Measurements from ENCODE around the gene ZNF71. TPM values are rescaled to one million over a fixed set of nuclear protein-coding genes. Genes with fewer than 3 reads are reported as not detected.

The ZNF71 gene
- total RNA-seq, 1 experiment from 2014 or later = 8.0 TPM

DNA sequence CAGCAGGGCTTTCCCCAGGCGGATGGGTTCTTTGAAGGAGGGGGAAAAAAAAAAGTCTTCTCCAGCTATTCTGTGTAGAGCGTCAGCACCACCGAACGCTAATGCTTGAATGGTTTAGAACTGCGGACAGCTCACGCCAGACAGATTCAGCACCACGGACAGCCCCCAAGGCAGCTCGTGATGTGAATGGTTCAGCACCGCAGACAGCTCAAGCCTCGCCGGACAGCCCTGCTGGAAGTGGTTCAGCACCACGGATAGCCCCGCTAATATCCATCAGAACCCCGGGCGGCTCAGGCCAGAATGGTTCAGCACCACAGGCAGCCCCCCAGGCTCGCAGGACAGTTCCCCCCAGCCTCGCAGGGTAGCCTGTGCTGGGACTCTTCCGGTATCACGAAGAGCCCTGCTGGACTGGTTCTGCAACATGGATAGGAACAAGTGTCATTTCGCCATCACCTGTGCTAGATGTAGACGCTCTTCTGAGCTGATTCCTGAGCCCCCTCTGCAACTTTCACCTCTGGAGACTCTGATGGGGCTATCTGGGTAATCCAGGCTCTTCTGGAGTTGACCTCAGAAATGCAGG lies 43.0 kb downstream of the ZNF71 start (continued):
- TF ChIP-seq, protein P1, sequence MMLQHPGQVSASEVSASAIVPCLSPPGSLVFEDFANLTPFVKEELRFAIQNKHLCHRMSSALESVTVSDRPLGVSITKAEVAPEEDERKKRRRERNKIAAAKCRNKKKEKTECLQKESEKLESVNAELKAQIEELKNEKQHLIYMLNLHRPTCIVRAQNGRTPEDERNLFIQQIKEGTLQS (CRISPR knock-in tag; conservative IDR thresholded peaks at IDR 0.05) = 0 out of 2 replicates have a peak, but pooled peaks have one; percentile 20
- TF ChIP-seq, protein P2, sequence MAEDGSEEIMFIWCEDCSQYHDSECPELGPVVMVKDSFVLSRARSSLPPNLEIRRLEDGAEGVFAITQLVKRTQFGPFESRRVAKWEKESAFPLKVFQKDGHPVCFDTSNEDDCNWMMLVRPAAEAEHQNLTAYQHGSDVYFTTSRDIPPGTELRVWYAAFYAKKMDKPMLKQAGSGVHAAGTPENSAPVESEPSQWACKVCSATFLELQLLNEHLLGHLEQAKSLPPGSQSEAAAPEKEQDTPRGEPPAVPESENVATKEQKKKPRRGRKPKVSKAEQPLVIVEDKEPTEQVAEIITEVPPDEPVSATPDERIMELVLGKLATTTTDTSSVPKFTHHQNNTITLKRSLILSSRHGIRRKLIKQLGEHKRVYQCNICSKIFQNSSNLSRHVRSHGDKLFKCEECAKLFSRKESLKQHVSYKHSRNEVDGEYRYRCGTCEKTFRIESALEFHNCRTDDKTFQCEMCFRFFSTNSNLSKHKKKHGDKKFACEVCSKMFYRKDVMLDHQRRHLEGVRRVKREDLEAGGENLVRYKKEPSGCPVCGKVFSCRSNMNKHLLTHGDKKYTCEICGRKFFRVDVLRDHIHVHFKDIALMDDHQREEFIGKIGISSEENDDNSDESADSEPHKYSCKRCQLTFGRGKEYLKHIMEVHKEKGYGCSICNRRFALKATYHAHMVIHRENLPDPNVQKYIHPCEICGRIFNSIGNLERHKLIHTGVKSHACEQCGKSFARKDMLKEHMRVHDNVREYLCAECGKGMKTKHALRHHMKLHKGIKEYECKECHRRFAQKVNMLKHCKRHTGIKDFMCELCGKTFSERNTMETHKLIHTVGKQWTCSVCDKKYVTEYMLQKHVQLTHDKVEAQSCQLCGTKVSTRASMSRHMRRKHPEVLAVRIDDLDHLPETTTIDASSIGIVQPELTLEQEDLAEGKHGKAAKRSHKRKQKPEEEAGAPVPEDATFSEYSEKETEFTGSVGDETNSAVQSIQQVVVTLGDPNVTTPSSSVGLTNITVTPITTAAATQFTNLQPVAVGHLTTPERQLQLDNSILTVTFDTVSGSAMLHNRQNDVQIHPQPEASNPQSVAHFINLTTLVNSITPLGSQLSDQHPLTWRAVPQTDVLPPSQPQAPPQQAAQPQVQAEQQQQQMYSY (CRISPR knock-in tag; IDR thresholded peaks at IDR 0.05) = peak; percentile 71
- peak; percentile 98 for TF ChIP-seq TCF7 (CRISPR knock-in tag; IDR thresholded peaks at IDR 0.05; ENCODE audit: low read depth)
- TF ChIP-seq, protein P3, sequence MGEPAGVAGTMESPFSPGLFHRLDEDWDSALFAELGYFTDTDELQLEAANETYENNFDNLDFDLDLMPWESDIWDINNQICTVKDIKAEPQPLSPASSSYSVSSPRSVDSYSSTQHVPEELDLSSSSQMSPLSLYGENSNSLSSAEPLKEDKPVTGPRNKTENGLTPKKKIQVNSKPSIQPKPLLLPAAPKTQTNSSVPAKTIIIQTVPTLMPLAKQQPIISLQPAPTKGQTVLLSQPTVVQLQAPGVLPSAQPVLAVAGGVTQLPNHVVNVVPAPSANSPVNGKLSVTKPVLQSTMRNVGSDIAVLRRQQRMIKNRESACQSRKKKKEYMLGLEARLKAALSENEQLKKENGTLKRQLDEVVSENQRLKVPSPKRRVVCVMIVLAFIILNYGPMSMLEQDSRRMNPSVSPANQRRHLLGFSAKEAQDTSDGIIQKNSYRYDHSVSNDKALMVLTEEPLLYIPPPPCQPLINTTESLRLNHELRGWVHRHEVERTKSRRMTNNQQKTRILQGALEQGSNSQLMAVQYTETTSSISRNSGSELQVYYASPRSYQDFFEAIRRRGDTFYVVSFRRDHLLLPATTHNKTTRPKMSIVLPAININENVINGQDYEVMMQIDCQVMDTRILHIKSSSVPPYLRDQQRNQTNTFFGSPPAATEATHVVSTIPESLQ (CRISPR knock-in tag; IDR thresholded peaks at IDR 0.05) = peak; percentile 96
- peak; percentile 98; the same call in 1 of the 2 replicates for TF ChIP-seq NR3C1 (CRISPR knock-in tag; conservative IDR thresholded peaks at IDR 0.05; ENCODE audit: low read depth)
- TF ChIP-seq, protein P4, sequence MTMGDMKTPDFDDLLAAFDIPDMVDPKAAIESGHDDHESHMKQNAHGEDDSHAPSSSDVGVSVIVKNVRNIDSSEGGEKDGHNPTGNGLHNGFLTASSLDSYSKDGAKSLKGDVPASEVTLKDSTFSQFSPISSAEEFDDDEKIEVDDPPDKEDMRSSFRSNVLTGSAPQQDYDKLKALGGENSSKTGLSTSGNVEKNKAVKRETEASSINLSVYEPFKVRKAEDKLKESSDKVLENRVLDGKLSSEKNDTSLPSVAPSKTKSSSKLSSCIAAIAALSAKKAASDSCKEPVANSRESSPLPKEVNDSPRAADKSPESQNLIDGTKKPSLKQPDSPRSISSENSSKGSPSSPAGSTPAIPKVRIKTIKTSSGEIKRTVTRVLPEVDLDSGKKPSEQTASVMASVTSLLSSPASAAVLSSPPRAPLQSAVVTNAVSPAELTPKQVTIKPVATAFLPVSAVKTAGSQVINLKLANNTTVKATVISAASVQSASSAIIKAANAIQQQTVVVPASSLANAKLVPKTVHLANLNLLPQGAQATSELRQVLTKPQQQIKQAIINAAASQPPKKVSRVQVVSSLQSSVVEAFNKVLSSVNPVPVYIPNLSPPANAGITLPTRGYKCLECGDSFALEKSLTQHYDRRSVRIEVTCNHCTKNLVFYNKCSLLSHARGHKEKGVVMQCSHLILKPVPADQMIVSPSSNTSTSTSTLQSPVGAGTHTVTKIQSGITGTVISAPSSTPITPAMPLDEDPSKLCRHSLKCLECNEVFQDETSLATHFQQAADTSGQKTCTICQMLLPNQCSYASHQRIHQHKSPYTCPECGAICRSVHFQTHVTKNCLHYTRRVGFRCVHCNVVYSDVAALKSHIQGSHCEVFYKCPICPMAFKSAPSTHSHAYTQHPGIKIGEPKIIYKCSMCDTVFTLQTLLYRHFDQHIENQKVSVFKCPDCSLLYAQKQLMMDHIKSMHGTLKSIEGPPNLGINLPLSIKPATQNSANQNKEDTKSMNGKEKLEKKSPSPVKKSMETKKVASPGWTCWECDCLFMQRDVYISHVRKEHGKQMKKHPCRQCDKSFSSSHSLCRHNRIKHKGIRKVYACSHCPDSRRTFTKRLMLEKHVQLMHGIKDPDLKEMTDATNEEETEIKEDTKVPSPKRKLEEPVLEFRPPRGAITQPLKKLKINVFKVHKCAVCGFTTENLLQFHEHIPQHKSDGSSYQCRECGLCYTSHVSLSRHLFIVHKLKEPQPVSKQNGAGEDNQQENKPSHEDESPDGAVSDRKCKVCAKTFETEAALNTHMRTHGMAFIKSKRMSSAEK (CRISPR knock-in tag; IDR thresholded peaks at IDR 0.05; ENCODE audit: borderline replicate concordance) = no peak

DNA sequence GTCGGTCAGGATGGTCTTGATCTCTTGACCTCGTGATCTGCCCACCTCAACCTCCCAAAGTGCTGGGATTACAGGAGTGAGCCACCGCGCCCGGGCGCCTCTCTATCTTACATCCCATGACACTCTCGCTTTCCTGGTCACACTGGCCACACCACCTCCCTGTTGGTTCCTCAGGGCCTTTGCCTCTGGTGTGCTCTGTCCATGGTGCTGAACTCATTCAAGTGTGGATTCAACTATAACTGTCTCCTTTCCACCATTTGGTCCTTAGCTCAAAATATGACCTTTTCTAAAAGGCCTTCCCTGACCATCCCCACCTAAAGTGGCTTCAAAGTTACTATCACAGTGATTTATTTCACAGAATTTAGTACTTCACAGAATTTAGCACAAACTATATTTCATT lies 44.1 kb downstream of the ZNF71 start:
- Mint-ChIP-seq H3K4me1 (no peaks in the 10 kb centered on the region), H3K36me3 (peaks cover 54% of the 10 kb centered on the region), H3K9me3 (peaks cover 63% of the 10 kb centered on the region), H3K27me3 (ENCODE audit: low read depth) (peaks cover 1% of the 10 kb centered on the region), H3K4me3 (no peak overlapping the region), H3K27ac (no peak overlapping the region)
- TF ChIP-seq, protein P5, sequence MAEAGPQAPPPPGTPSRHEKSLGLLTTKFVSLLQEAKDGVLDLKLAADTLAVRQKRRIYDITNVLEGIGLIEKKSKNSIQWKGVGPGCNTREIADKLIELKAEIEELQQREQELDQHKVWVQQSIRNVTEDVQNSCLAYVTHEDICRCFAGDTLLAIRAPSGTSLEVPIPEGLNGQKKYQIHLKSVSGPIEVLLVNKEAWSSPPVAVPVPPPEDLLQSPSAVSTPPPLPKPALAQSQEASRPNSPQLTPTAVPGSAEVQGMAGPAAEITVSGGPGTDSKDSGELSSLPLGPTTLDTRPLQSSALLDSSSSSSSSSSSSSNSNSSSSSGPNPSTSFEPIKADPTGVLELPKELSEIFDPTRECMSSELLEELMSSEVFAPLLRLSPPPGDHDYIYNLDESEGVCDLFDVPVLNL (CRISPR knock-in tag; IDR thresholded peaks at IDR 0.05; ENCODE audit: borderline replicate concordance, low read depth) = no peak
- TF ChIP-seq, protein P4 (CRISPR knock-in tag; IDR thresholded peaks at IDR 0.05; ENCODE audit: borderline replicate concordance) = no peak
- TF ChIP-seq CREB1 (CRISPR knock-in tag; IDR thresholded peaks at IDR 0.05) (no peak), ZNF416 (CRISPR knock-in tag; IDR thresholded peaks at IDR 0.05) (no peak), CREM (CRISPR knock-in tag; IDR thresholded peaks at IDR 0.05) (no peak)
- TF ChIP-seq, protein P6, sequence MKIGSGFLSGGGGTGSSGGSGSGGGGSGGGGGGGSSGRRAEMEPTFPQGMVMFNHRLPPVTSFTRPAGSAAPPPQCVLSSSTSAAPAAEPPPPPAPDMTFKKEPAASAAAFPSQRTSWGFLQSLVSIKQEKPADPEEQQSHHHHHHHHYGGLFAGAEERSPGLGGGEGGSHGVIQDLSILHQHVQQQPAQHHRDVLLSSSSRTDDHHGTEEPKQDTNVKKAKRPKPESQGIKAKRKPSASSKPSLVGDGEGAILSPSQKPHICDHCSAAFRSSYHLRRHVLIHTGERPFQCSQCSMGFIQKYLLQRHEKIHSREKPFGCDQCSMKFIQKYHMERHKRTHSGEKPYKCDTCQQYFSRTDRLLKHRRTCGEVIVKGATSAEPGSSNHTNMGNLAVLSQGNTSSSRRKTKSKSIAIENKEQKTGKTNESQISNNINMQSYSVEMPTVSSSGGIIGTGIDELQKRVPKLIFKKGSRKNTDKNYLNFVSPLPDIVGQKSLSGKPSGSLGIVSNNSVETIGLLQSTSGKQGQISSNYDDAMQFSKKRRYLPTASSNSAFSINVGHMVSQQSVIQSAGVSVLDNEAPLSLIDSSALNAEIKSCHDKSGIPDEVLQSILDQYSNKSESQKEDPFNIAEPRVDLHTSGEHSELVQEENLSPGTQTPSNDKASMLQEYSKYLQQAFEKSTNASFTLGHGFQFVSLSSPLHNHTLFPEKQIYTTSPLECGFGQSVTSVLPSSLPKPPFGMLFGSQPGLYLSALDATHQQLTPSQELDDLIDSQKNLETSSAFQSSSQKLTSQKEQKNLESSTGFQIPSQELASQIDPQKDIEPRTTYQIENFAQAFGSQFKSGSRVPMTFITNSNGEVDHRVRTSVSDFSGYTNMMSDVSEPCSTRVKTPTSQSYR (CRISPR knock-in tag; IDR thresholded peaks at IDR 0.05) = no peak
- ChIA-PET POLR2A (no interaction called here), CTCF (no interaction called here)
- DNase-seq (ENCODE audit: low spot score) (no peak), ATAC-seq (no peak)

Data from WTC11 (cell line).